ENCODE data around the gene DMRT1.

GRCh38 chr9:980640-981039, 139.1 kb downstream of the DMRT1 start:
- TF ChIP-seq CTCF (IDR thresholded peaks at IDR 0.05) (no peak), EZH2phosphoT487 (IDR thresholded peaks at IDR 0.05) (no peak), EZH2 (IDR thresholded peaks at IDR 0.05) (no peak)

All from neural progenitor cell (in vitro differentiated cells).